HG03280 (cell line): ENCODE results near the gene CEP295NL.
"Not testable (repeated sequence)": the region's sequence is repeated elsewhere in the genome, so short reads cannot be mapped to it uniquely, and the experiment has no call there.

ENCODE experiments used
- ATAC-seq: cut with Tn5 transposase; IDR thresholded peaks from one replicate; pipeline ENCODE4 v1.9.1; 2021; ENCODE audit warnings: mild to moderate bottlenecking, moderate library complexity; ENCODE audit not compliant: unreplicated experiment

Gene CEP295NL

DNA sequence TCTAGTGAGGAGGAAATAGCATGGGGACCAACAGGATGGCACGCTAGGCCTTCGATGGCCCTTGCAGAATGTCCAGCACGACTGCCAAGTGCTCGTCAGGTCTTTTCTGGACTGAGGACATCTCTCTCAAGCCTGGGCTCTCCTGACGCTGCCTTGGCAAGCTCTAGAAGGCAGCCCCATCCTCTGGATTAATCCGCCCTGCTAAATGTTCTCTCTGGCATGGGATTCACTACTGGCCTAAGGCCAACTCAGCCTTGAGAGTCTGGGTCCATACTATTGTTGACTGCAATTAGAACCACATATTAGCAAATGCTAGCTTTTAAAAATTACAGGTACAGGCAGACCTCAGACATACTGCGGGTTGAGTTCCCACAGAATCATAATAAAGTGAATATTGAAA, 2.5 kb upstream of the CEP295NL start:
- ATAC-seq, result no peak

DNA sequence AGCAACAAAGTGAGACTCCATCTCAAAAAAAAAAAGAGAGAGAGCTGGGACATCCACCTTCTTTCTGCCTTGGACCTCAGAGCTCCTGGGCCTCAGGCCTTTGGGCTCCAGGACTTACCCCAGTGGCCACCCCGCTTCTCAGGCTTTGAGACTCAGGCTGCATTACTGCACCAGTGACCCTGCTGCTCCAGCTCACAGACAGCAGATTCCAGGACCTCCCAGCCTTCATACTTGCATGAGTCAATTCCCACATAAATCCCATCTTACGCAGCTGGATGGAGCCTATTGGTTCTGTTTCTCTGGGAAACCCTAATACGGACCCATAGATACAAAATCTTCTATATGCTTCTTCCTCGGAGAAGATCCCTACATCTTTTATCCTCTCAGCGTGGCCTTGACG, 2.1 kb upstream of the CEP295NL start:
- no peak for ATAC-seq

DNA sequence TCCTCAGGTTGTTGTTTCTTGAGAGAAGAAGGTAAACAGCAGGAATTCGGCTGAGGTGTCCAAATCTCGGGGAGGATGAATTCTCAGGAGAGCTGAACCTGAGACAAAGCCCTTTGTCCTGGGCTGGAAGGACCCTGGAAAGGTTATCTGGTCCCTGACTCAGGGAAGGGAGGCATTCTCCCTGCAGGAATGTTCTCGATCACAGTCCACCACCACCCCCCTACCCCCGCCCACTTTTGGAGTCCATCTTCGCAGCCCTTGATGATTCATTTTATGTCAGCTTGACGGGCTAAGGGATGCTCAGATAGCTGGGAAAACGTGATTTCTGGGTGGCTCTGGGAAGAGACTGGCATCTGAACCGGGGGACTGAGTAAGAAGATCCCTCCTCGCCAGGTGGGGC, 1.4 kb upstream of the CEP295NL start:
- ATAC-seq, result no peak

DNA sequence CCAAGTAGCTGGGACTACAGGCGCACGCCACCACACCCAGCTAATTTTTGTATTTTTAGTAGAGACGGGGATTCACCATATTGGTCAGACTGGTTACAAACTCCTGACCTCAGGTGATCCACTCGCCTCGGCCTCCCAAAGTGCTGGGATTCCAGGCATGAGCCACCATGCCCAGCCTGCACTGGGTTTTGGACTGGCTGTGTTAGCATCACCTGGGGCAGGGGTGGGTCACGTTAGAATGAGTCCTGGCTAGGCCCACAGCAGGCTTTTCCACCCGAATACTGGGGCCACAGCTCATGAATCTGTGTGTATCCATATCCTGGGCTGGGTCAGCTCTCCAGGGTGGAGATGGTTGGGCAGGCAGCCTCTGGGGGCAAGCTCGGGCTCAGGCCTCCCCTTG, 770 bp downstream of the CEP295NL start:
- not testable (repeated sequence) for ATAC-seq

DNA sequence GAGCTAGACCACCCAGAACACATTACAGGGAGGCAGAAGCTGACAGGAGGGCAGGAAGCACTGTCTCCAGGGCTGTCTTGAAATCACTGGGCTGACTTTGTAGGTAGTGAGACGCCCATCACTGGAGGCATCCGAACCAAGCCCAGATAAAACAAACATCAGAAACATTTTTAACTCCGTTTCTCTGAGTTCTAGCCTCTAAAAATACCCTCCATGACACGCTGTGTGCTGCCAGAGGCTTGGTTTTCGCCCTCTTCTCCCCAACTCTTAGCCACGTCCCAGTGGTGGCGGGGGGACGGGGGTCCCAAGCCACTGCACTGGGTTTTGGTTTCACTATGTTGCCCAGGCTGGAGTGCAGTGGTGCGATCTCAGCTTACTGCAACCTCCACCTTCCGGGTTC, 1.2 kb downstream of the CEP295NL start:
- no peak for ATAC-seq

GRCh38 chr17:78900816-78901215, 2.2 kb downstream of the CEP295NL start:
- ATAC-seq, result no peak

GRCh38 chr17:78899361-78900260, 3.4 kb downstream of the CEP295NL start:
- no peak for ATAC-seq

DNA sequence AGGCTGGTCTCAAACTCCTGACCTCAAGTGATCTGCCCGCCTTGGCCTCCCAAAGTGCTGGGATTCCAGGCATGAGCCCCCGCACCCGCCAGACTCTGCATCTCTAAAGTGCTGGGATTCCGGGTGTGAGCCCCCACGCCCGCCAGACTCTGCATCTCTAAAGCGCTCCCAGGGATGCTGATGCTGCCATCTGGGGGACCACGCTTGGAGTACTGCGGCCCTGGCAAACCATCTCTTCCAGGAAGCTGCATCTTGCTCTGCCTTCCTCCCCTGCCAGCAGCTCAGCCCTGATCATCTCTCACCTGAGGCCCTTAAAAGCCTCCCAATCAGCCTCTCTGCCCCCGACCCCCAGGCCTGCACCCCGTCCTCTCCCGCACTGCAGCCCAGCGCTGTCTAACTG, 4.1 kb downstream of the CEP295NL start:
- no peak for ATAC-seq

DNA sequence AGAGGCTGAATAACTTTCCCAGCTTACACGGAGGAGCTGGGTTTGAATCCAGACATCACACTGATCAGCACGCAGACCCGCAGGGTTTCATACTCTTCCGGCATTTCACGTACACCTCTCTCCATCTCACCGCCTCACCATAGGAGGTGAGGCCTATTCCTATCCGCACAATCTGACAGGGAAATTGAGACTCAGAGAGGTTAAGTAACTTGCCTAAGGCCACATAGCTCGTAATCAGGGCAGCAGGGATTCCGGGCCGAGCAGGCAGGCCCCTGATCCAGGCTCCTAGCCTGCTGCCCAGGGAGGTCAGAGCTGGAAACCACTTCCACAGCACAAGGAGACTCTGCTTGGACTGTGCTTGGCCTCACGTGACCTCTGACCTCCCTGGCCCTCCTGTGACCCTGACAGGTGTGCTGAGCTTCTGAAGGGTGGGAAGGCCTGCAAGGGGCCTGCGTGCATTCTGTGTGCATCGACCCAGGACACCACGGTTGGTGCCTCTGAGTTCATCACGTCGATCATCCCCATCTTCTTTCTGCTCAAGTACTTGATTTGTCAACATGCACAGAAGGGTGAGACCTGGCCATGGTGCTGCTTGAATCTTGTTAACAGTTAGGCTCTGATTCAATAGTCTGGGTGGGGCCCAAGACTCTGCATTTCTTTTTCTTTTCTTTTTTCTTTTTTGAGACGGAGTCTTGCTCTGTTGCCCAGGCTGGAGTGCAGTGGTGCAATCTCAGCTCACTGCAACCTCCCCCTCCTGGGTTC, 4.7 kb downstream of the CEP295NL start:
- ATAC-seq, result no peak

DNA sequence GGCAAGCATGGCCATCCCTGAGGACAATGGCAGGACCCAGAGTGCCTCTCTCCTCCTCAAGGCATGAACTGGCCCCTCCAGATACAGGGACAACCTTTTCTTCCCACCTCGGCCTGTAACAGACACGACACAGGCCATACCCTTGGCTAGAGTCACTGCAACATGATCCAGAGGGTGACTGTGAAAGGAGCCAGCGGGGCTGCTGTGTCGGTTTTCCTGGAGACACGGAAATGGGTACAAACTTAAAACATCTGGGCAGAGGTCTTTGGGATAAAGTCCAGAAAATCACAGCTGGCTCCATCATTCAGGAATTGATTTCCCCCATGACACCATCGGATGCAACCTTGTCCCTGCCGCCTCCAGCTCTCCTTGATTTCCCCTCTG, 5.3 kb downstream of the CEP295NL start:
- no peak for ATAC-seq

DNA sequence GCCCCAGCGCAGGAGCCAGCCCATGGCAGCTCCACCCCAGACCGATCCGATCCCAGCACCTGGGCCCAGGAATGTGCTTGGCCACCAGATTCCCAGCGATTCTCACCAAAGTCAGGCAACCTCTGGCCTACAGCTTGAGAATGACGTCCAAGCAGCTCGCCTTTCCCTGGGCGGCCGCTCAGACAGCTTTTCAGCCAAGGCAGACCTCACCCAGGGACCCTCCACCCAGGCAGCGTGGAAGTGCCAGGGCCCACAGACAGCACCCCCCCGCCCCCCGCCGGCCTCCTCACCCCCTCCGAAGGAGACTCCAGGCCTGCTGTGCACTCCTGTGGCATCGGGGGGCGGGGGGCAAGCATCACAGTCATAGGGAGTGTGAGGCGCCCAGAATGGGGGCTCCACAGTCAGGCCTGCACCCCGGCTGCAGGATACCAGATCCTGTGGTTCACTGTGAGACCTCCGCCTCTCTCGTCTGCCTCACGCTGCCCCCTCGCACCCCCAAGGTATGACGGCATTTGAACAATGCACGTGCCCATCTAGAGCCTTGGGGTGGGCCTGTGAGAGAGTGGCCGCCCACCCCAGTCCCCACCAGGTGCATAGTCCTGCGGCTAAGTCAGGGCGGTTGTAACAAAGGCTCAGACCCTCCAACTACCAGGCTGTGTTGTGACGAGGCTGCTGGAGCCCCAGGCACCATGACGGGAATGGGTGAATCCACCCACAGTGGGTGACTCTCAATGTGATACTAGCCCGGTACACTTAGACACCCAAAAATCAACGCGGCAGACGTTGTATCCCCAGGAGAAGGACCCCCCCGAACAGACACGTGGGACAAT, 6.0 kb downstream of the CEP295NL start:
- ATAC-seq, result no peak

DNA sequence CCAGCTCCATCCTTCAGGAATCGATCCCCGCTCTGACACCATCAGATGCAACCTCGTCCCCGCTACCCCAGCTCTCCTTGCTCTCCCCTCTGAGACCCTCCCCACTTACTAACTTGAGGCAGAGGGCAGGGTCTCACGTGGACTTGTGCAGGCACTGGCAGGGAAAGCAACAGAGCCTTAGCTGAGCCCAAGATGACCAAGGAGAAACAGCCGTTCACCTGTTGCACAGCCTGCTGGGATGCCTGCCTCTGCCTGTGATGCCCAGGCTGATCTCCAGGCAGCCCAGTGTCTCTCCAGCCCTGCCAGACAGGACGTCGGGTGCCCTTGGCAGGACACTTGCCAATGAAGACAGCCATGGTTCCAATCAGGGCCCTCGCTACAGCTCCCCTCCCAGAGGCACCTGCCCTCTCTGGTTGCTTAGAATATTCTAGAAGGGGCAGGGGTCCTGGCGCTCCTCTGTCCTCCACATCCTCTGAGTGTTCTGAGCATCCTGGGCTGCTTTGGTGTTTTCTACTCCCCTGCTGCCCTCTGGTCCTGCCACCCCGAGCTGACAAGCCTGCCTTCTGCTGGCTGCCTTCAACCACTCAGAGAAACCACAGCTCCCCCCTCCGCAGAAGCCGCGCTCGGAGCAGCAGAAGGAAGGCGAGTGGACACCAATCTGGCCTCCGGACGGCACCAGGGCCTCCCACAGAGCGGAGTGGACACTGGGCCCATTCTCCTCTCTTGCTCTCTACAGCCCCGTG, 6.7 kb downstream of the CEP295NL start:
- no peak for ATAC-seq

GRCh38 chr17:78895322-78895721, 7.7 kb downstream of the CEP295NL start:
- ATAC-seq, result no peak

DNA sequence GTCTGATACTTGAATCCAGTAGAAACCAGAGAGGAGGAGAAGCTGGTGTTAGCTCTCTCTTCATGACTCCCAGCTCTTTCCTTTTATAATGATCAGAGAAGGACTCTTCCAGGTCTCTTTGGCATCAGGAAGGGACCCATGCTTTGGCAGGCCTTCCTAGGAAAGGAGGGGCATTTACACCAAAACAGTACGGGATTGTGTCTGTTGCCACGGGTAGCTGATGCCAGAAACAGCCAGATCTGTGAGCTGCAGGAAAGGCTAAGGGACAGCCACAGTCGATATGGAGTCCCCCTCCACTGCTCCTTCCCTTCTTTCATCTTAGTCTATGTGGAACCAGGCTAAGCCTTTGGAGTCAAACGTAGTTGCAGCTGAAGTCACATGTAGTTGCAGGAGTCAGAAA, 9.3 kb downstream of the CEP295NL start:
- no peak for ATAC-seq

- no peak for ATAC-seq
Measured at GRCh38 chr17:78892936-78893379, 10.0 kb downstream of the CEP295NL start.

DNA sequence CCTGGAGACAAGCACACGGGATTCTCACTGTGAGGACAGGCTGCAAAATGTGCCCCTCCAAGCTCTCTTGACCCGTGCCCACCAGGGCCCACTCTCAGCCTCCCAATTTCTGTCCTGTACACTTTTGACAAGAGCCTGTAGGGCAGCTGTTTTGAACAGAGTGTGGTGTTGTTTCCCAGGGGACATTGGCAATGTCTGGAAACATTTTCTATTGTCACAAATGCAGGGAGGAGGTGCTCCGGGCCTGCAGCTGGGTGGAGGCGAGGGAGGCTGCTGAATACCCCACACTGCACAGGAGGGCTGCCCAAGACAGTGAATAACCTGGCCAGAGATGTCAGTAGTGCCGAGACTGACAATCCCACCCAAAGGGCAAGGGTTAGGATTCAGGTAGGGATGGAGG, 10.5 kb downstream of the CEP295NL start:
- ATAC-seq, result no peak

DNA sequence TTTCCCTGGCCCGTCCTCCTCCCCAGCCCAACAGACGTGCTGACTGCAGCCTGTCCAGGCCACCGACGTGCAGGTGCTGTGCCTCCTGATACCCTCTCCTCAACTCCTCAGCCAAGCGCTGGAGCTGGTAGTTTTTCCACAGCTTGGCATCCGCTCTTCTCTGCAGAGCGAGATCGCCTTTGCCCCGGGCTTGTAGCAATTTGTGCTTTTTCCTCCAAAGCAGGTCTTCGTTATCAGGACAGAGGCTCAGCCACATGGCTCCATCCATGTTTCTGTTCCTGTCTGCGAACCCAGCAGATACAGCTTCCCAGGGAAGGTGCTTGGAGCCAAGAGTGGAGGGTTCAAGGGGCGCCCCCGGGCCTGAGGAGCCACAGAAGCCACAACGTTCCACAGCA, 10.9 kb downstream of the CEP295NL start:
- ATAC-seq, result no peak

DNA sequence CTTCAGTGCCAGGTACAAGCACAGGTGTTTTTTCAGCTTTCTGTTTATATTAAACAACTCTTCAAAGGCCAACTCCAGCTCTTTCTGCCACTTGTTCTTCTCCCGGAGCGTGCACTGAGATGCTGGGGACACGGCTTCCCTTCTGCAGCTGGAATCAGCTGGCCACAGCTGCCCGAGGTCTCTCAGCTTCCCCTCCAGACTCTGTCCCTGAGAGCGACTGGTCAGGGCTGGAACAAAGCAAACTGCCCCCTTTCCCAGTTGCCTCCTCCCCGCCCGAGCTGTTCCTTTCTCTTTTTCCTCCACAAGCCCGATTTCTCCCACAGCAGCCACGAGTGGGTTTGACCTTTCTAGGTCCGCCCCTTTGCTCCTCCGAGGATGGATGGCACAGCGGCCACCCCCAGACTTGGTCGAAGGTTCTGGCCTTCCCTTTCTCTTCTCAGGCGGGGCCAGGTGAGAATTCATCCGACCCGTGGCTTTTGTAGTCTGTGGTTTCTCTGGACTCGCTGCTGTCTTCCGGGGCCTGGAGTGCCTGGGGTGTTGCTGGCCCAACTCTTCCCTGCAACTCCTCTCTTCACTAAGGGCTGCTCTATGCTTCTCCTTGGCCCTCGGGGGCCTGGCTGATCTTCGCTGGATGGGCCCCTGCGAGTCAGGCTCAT, 11.5 kb downstream of the CEP295NL start:
- no peak for ATAC-seq

GRCh38 chr17:78890498-78890897, 12.5 kb downstream of the CEP295NL start:
- no peak for ATAC-seq

DNA sequence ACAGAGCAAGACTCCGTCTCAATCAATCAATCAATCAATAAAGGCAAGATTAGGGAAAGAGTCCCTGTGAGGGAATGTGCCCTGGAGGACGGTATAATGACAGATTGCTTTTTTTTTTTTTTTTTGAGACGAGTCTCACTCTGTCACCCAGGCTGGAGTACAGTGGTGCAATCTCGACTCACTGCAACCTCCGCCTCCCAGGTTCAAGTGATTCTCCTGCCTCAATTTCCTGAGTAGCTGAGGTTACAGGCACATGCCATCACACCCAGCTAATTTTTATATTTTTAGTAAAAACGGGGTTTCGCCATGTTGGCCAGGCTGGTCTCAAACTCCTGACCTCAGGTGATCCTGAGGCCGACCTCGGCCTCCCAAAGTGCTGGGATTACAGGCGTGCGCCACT, 12.9 kb downstream of the CEP295NL start:
- not testable (repeated sequence) for ATAC-seq
